DOHH2 (cell line): ENCODE measurements around the gene SREBF1.

Source experiments
- H3F3A ChIP-seq: fragments of 200-600 bp; sonication (generic), shearing (Covaris generic); 2 replicates; pipeline ENCODE4 v1.6.0; 2016; ENCODE audit warnings: antibody characterized with exemption, mild to moderate bottlenecking; ENCODE audit not compliant: control insufficient read depth, insufficient read depth
- H3K27ac ChIP-seq: fragments of 200-600 bp; sonication (generic); 2 replicates; pipeline ENCODE4 v1.5.1; 2014; ENCODE audit warnings: low read depth, mild to moderate bottlenecking, low read length, moderate library complexity
- H3K27me3 ChIP-seq: fragments of 200-600 bp; sonication (generic); 2 replicates; pipeline ENCODE4 v1.6.1; 2014; ENCODE audit warnings: mild to moderate bottlenecking, low read length, mixed read lengths; ENCODE audit not compliant: control insufficient read depth
- H3K36me3 ChIP-seq: fragments of 200-600 bp; sonication (generic); 2 replicates; pipeline ENCODE4 v1.6.1; 2014; ENCODE audit warnings: mild to moderate bottlenecking, low read length, moderate library complexity, mixed read lengths; ENCODE audit not compliant: control insufficient read depth
- H3K4me1 ChIP-seq: fragments of 200-600 bp; sonication (generic); 2 replicates; pipeline ENCODE4 v1.6.1; 2014; ENCODE audit warnings: mild to moderate bottlenecking, low read length, mixed read lengths; ENCODE audit not compliant: control insufficient read depth
- H3K4me2 ChIP-seq: fragments of 200-600 bp; sonication (generic); 2 replicates; pipeline ENCODE4 v1.6.0; 2014; ENCODE audit warnings: mild to moderate bottlenecking, low read length, moderate library complexity
- H3K4me3 ChIP-seq: fragments of 200-600 bp; sonication (generic); 2 replicates; pipeline ENCODE4 v1.5.1; 2014; ENCODE audit warnings: mild to moderate bottlenecking, low read length, mixed read lengths
- H3K79me2 ChIP-seq: fragments of 200-600 bp; sonication (generic); 2 replicates; pipeline ENCODE4 v1.6.1; 2014; ENCODE audit warnings: mild to moderate bottlenecking, low read length, mixed read lengths; ENCODE audit not compliant: control insufficient read depth
- H3K9me2 ChIP-seq: fragments of 200-600 bp; sonication (generic); replicated peaks from 2 replicates; pipeline ENCODE4 v1.6.1; 2014; ENCODE audit warnings: mild to moderate bottlenecking, low read length, mixed read lengths; ENCODE audit not compliant: control insufficient read depth
- H3K9me3 ChIP-seq: fragments of 200-600 bp; sonication (generic); 2 replicates; pipeline ENCODE4 v1.6.1; 2014; ENCODE audit warnings: antibody characterized with exemption, low read length, mixed read lengths; ENCODE audit not compliant: control insufficient read depth, insufficient read depth
- H4K20me1 ChIP-seq: fragments of 200-600 bp; sonication (generic); 2 replicates; pipeline ENCODE4 v1.6.0; 2014; ENCODE audit warnings: low read depth, mild to moderate bottlenecking, antibody characterized with exemption, low read length, moderate library complexity; ENCODE audit not compliant: control insufficient read depth, insufficient read depth
- EZH2phosphoT487 ChIP-seq: fragments of 200-600 bp; sonication (generic); IDR thresholded peaks from 2 replicates; pipeline ENCODE4 v1.6.1; 2017; ENCODE audit warnings: borderline replicate concordance, mild to moderate bottlenecking, antibody characterized with exemption, low read length, moderate library complexity, mixed read lengths
- TF ChIP-seq, protein P1 (sequence below): fragments of 200-600 bp; sonication (generic); IDR thresholded peaks from one replicate; pipeline ENCODE4 v1.5.1; 2014; ENCODE audit warnings: antibody characterized with exemption, mild to moderate bottlenecking, low read depth, low read length; ENCODE audit not compliant: poor library complexity, severe bottlenecking

SREBF1 gene

GRCh38 chr17:17788967-17789366 lies 47.8 kb downstream of the SREBF1 start:
- no peaks in the 10 kb centered on the region for H3K27me3 ChIP-seq
- no peak overlapping the region for H3K4me3 ChIP-seq
- H3F3A ChIP-seq, result no peaks in the 10 kb centered on the region
- H3K4me2 ChIP-seq, result no peak overlapping the region
- H3K9me2 ChIP-seq, result no peaks in the 10 kb centered on the region
- TF ChIP-seq, protein P1, sequence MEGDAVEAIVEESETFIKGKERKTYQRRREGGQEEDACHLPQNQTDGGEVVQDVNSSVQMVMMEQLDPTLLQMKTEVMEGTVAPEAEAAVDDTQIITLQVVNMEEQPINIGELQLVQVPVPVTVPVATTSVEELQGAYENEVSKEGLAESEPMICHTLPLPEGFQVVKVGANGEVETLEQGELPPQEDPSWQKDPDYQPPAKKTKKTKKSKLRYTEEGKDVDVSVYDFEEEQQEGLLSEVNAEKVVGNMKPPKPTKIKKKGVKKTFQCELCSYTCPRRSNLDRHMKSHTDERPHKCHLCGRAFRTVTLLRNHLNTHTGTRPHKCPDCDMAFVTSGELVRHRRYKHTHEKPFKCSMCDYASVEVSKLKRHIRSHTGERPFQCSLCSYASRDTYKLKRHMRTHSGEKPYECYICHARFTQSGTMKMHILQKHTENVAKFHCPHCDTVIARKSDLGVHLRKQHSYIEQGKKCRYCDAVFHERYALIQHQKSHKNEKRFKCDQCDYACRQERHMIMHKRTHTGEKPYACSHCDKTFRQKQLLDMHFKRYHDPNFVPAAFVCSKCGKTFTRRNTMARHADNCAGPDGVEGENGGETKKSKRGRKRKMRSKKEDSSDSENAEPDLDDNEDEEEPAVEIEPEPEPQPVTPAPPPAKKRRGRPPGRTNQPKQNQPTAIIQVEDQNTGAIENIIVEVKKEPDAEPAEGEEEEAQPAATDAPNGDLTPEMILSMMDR, result no peak
- TF ChIP-seq EZH2phosphoT487, result no peak
- H4K20me1 ChIP-seq, result peaks cover 18% of the 10 kb centered on the region; the same call in 1 of the 2 replicates
- peaks cover 40% of the 10 kb centered on the region for H3K79me2 ChIP-seq
- H3K4me1 ChIP-seq, result peaks cover 24% of the 10 kb centered on the region
- H3K9me3 ChIP-seq, result no peaks in the 10 kb centered on the region
- H3K27ac ChIP-seq, result no peak overlapping the region
- H3K36me3 ChIP-seq, result peaks cover 9% of the 10 kb centered on the region

- Histone ChIP-seq H4K20me1 (peaks cover 18% of the 10 kb centered on the region; the same call in 1 of the 2 replicates), H3K4me1 (peaks cover 36% of the 10 kb centered on the region), H3K27me3 (no peaks in the 10 kb centered on the region), H3K9me2 (no peaks in the 10 kb centered on the region), H3K79me2 (peaks cover 40% of the 10 kb centered on the region), H3K27ac (no peak overlapping the region), H3K4me3 (no peak overlapping the region), H3K36me3 (no peaks in the 10 kb centered on the region), H3K9me3 (no peaks in the 10 kb centered on the region), H3F3A (peaks cover 3% of the 10 kb centered on the region; the same call in 1 of the 2 replicates), H3K4me2 (no peak overlapping the region)
- TF ChIP-seq EZH2phosphoT487, result no peak
- TF ChIP-seq, protein P1, result no peak
Observed at GRCh38 chr17:17787568-17787967, 49.2 kb downstream of the SREBF1 start.

GRCh38 chr17:17786998-17787397 lies 49.8 kb downstream of the SREBF1 start:
- Histone ChIP-seq H4K20me1 (peaks cover 16% of the 10 kb centered on the region; the same call in 1 of the 2 replicates), H3K79me2 (peaks cover 38% of the 10 kb centered on the region), H3K27ac (no peak overlapping the region), H3K36me3 (no peaks in the 10 kb centered on the region), H3K4me3 (no peak overlapping the region), H3F3A (peaks cover 3% of the 10 kb centered on the region; the same call in 1 of the 2 replicates), H3K27me3 (no peaks in the 10 kb centered on the region), H3K9me3 (no peaks in the 10 kb centered on the region), H3K9me2 (no peaks in the 10 kb centered on the region), H3K4me1 (peaks cover 38% of the 10 kb centered on the region), H3K4me2 (no peak overlapping the region)
- no peak for TF ChIP-seq EZH2phosphoT487
- TF ChIP-seq, protein P1, result no peak
